Liver (tissue), 9 donors: ENCODE data around the gene IGF2. TPM values are rescaled to one million over a fixed set of nuclear protein-coding genes. Genes with fewer than 3 reads are reported as not detected.
A peak's percentile ranks its signal among the peaks of the same experiment; 100 is the strongest.

Source experiments
- DNase-seq: peaks from one replicate; pipeline ENCODE4 v3.0.0-alpha.2; 2017; ENCODE audit warnings: low spot score
- H3K27ac ChIP-seq, 2 donors: one replicate each; pipeline ENCODE4 v1.7.0; 2013; ENCODE audit warnings: inconsistent platforms in 2 of 2, low read length in 2 of 2, control low read depth in 1 of 2, low read depth in 1 of 2, mild to moderate bottlenecking in 1 of 2
- H3K27me3 ChIP-seq, 4 donors: one replicate each; pipeline versions ENCODE4 v1.6.1 to v1.7.0; 2013; ENCODE audit warnings: low read length in 3 of 4, inconsistent platforms in 1 of 4, mild to moderate bottlenecking in 1 of 4, moderate library complexity in 1 of 4; ENCODE audit not compliant: control insufficient read depth in 4 of 4, insufficient read depth in 4 of 4
- H3K36me3 ChIP-seq, 4 donors: one replicate each; pipeline versions ENCODE4 v1.6.1 to v1.7.0; 2013; ENCODE audit warnings: low read length in 3 of 4, mild to moderate bottlenecking in 3 of 4, low read depth in 1 of 4, moderate library complexity in 1 of 4; ENCODE audit not compliant: control insufficient read depth in 4 of 4, insufficient read depth in 3 of 4
- H3K4me1 ChIP-seq, 4 donors: one replicate each; pipeline versions ENCODE4 v1.6.1 to v1.7.0; 2013; ENCODE audit warnings: low read length in 3 of 4, mild to moderate bottlenecking in 3 of 4, moderate library complexity in 1 of 4; ENCODE audit not compliant: control insufficient read depth in 4 of 4, insufficient read depth in 4 of 4
- H3K4me3 ChIP-seq, 3 donors: one replicate each; pipeline versions ENCODE4 v1.6.1 to v1.7.0; 2013; ENCODE audit warnings: low read length in 3 of 3, control low read depth in 1 of 3, low read depth in 1 of 3, mild to moderate bottlenecking in 1 of 3
- H3K9ac ChIP-seq, 2 donors: one replicate each; pipeline ENCODE4 v1.7.0; 2013; ENCODE audit warnings: low read length in 2 of 2, mild to moderate bottlenecking in 2 of 2, moderate library complexity in 2 of 2, control low read depth in 1 of 2, low read depth in 1 of 2
- H3K9me3 ChIP-seq, 4 donors: one replicate each; pipeline versions ENCODE4 v1.6.1 to v1.7.0; 2013; ENCODE audit warnings: low read length in 3 of 4; ENCODE audit not compliant: control insufficient read depth in 4 of 4
- ATF3 ChIP-seq: IDR thresholded peaks from 2 replicates; pipeline ENCODE4 v1.6.1; 2016; ENCODE audit warnings: antibody characterized with exemption
- CTCF ChIP-seq: fragments of 150-350 bp; IDR thresholded peaks from 2 replicates; pipeline ENCODE4 v1.5.1; 2017; ENCODE audit warnings: improper control_type of control experiment, low read depth, low read length; ENCODE audit not compliant: missing input control
- EGR1 ChIP-seq, 2 donors: IDR thresholded peaks; 2 replicates each; pipeline ENCODE4 v1.6.1; 2016 to 2018; ENCODE audit warnings: antibody characterized with exemption in 2 of 2, low read depth in 2 of 2
- HNF4G ChIP-seq: IDR thresholded peaks from 2 replicates; pipeline ENCODE4 v1.6.1; 2016; ENCODE audit warnings: antibody characterized with exemption
- MAX ChIP-seq: IDR thresholded peaks from 2 replicates; pipeline ENCODE4 v1.6.1; 2016; ENCODE audit warnings: antibody characterized with exemption
- RAD21 ChIP-seq, 2 donors: IDR thresholded peaks; 2 replicates each; pipeline ENCODE4 v1.6.1; 2016; ENCODE audit warnings: antibody characterized with exemption in 2 of 2, mild to moderate bottlenecking in 2 of 2
- REST ChIP-seq: IDR thresholded peaks from 2 replicates; pipeline ENCODE4 v1.6.1; 2016; ENCODE audit warnings: antibody characterized with exemption, mild to moderate bottlenecking
- RXRA ChIP-seq, 2 donors: IDR thresholded peaks; 2 replicates each; pipeline ENCODE4 v1.6.1; 2017 to 2018; ENCODE audit warnings: antibody characterized with exemption in 2 of 2, mild to moderate bottlenecking in 1 of 2
- TAF1 ChIP-seq: conservative IDR thresholded peaks from 2 replicates; pipeline ENCODE4 v1.6.1; 2016; ENCODE audit warnings: antibody characterized with exemption, mild to moderate bottlenecking
- WGBS: extraction: QIAGEN DNeasy Blood & Tissue Kit; methylation state at CpG from one replicate; pipeline ENCODE4 v1.1.7; 2013; 5-methylcytosine and 5-hydroxymethylcytosine counted together
- polyA plus RNA-seq, 2 donors: library from polyadenylated mRNA; stranded (reverse) in 1 of 2; unstranded in 1 of 2; fragments of 200-250 nt in 1 of 2; fragments of >200 nt in 1 of 2; fragmentation: Nextera tagmentation in 1 of 2; extraction: Ambion mirVana in 1 of 2; gene quantifications; one replicate each; pipeline versions ENCODE4 v1.2.1 to v1.2.3, GENCODE V29; 2013 to 2015
- total RNA-seq, 2 donors: library from RNA; depleted of rRNA; stranded (reverse); fragments of >200 nt; gene quantifications; one replicate each; pipeline ENCODE4 v1.2.3, GENCODE V29; 2014
- donor health status: healthy.
- donor health status: healthy.
- donor health status: healthy.
- donor health status: healthy.
- donor health status: healthy.

Gene IGF2
- total and polyA plus RNA-seq, 4 donors = 70.5 to 1,440 (median 192) TPM

DNA sequence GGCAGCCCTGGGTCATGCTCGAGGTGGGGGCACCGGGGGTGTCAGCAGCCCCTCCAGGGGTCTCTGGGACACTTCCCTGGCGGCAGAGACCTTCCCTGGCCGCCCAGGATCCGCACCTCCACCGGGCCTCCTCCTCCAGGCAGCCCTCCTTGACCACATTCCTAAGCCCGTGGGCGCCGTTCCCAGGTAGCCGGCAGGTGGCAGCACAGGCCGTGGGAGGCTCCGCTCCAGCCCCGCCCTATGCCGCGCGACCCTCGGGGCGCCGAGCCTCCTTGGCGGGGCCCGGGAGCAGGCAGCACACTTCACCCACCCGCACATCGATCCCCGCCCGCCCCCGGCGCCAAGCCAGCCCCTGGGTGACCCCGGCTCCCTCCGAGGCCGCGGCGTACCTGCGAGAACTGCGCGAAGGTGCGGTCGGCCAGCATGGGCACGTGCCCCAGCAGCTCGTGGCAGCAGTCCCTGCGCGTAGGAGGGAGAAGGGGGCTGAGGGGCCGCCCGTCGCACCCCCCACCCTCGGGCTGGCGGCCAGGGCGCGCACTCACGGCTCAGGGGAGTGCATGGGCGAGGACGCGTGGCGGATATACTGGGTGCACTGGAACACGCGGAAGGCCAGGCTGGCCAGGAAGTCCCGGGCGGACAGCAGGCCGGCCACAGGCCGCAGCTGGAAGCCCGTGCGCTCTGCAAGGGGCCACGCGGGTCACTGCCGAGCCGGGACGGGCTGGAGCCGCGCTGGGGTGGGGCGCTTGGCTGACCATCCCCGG, 27.1 kb upstream of the IGF2 start:
- Histone ChIP-seq H3K9me3 (no peaks in the 10 kb centered on the region), H3K4me3 (peak overlapping the region in 1 of 3 donors; percentile 7), H3K27me3 (no peaks in the 10 kb centered on the region), H3K4me1 (peaks cover 0 to 56% (median 22%) of the 10 kb centered on the region in 4 donors), H3K9ac (no peak overlapping the region), H3K36me3 (no peaks in the 10 kb centered on the region), H3K27ac (no peak overlapping the region)
- TF ChIP-seq TAF1 (no peak), ATF3 (no peak), CTCF (peak; percentile 39), RAD21 (IDR thresholded peaks at IDR 0.05) (peak in 1 of 2 donors; percentile 54), MAX (no peak)
- peak; percentile 56 for DNase-seq
- 5% methylated on average over 70 of the region's 70 CpGs for WGBS

- Histone ChIP-seq H3K9me3 (no peaks in the 10 kb centered on the region), H3K4me3 (no peak overlapping the region), H3K4me1 (peaks cover 0 to 60% (median 25%) of the 10 kb centered on the region in 4 donors), H3K36me3 (no peaks in the 10 kb centered on the region), H3K9ac (no peak overlapping the region), H3K27me3 (no peaks in the 10 kb centered on the region), H3K27ac (no peak overlapping the region)
- TF ChIP-seq RXRA (IDR thresholded peaks at IDR 0.05) = no peak
- no peak for TF ChIP-seq CTCF
- TF ChIP-seq EGR1 (IDR thresholded peaks at IDR 0.05; ENCODE audit: low read depth in 2 of 2) = no peak
- no peak for TF ChIP-seq HNF4G
- no peak for TF ChIP-seq REST
- no peak for DNase-seq
- 59% methylated on average over 13 of the region's 13 CpGs for WGBS
Measured at GRCh38 chr11:2165571-2165970, 26.4 kb upstream of the IGF2 start.
